Stimulated activated CD4-positive, alpha-beta T cell treated with anti-CD3 and anti-CD28 coated beads, Interleukin-15, amount 100 ng/mL, for 48 hours (primary cell): ENCODE measurements around the gene OMP.

Experiments
- DNase-seq, 2 donors: peaks; one replicate each; pipeline ENCODE4 v3.0.0-alpha.2; 2020; ENCODE audit warnings: low read depth in 2 of 2

The OMP gene

DNA sequence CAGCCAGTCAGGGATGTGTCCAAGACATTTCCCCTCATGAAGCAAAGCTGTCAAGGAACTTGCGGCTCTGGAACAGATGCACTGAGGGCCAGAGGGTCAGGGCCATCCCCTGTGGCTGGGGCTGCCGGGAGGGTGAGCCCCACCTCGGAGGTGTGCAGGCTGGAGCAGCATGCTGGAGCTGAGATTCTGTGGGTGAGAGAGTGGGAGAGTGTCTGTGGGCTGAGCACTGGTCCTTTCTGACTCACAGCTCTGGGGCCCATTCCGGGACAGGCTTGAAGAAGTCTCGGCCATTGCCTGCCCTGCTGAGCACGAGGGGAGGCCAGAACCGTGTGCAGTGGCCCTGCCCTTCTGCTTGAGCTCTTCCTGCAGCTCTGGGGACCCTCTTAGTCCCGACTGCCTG lies 2.1 kb downstream of the OMP start:
- DNase-seq, result no peak

DNA sequence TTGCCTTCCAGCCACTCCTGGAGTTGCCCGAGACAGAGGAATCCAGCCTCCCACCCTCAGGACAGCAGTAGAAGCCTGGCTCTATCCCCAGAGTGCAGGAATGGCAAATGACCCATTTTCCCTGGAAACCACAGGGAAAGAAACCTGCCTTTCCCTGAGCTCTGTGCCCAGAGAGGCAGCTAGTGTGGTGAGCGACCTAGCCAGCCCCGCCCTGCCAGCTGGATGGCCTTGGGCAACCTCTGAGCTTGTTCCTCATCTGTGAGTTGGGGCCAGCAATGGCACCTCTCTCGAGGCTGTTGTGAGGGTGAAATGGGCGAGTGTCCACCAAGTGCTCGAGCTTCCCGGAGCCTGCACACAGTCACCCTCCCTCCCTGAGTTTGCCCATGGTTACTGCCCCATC lies 3.7 kb downstream of the OMP start:
- no peak for DNase-seq

- no peak for DNase-seq
Measured at GRCh38 chr11:77106759-77107158, 4.1 kb downstream of the OMP start.

DNA sequence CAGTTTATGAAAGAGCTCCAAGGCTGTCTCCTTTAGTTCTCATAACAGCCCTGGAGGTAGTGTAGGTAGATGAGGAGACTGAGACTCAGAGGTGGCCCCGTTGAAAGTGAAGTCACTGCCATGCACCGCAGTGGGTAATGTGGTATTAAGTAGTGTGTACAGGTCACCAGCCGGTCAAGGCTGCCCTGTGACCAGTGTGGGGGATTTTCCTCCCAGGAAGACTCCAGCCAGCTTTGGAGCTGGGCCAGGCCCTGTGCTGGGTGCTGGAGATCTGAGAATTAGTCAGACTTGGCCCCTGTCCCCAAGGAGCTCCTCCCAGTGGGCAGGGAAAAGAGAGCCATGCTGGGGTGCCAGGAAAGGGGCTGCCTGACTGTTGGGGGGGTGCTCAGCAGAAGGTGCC lies 5.3 kb downstream of the OMP start:
- no peak for DNase-seq

GRCh38 chr11:77108436-77108835 lies 5.8 kb downstream of the OMP start:
- DNase-seq, result no peak

GRCh38 chr11:77109236-77110019 lies 6.8 kb downstream of the OMP start:
- DNase-seq, result no peak

DNA sequence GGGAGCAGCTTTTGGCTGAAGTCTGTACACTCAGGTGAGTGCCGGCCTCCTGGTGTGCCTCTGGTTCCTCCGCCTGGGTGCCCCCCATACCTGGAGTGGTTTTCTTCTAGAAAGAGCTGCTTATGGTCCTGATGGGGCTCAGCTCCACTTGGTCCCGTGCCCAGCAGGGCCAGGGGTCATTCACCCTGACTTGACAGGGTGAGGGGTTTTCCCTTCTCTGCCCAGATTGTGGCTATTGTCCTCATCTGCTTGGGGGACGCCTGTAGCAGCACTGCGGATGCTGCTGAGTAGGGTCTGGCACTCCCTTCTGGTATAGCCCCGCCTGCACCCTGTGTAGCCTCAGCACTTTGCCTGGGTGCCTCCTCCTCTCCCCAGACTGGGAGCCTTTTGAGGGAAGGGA lies 8.2 kb downstream of the OMP start:
- no peak for DNase-seq

GRCh38 chr11:77111277-77111676 lies 8.6 kb downstream of the OMP start:
- DNase-seq, result no peak

DNA sequence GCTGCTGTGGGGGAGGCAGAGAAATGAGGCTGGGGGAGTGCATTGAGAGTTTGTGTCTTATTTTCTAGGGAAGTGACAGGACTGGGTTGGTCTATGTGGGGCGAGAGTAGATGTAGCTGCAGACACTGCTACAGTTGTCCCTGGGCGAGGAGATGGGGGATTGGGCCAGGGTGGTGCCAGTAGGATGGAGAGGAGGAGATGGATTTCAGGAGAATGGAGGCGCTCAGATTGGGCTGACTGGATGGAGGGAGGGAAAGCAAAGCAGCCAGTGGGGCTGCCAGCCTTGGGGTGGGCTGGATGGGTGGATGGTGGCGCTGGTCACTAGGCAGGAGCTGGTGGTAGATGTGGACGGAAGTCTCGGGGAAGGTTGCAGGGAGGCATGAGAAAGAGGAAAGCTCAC lies 9.3 kb downstream of the OMP start:
- DNase-seq, result no peak

GRCh38 chr11:77112641-77113381 lies 10.2 kb downstream of the OMP start:
- no peak for DNase-seq

GRCh38 chr11:77113382-77114088 lies 10.9 kb downstream of the OMP start:
- DNase-seq, result no peak

- DNase-seq, result no peak
Measured at GRCh38 chr11:77114089-77114463, 11.4 kb downstream of the OMP start.

DNA sequence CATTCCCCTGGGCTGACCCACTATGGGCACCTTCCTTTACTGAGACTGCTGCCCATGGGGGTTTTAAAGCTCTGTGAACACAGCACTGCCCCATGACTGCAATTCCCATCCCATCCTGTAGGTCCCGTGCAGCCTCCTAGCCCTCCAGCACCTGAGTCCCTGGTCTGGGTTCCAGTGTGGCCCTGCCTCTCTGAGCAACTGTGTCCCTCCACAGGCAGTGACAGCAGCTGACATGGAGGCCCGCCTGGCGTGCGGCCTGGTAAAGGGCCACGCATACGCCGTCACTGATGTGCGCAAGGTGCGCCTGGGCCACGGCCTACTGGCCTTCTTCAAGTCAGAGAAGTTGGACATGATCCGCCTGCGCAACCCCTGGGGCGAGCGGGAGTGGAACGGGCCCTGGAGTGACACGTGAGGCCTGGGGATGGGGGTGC lies 12.6 kb downstream of the OMP start:
- no peak for DNase-seq

DNA sequence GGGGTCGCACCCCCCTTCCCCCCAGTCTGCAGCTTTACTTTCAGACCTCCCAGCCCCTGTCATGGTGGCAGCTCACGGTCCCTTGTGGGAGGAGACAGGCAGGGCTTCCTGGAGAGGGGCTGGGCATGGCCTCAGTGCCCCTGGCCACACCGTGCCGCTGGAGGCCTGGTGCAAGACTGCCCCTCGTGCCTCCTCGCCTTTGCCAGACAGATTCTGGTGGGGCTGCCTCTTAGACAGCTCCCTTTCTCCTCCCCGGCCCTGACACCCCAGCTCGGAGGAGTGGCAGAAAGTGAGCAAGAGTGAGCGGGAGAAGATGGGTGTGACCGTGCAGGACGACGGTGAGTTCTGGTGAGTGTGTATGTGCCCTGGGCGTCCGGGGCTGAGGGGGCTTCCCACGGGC lies 13.3 kb downstream of the OMP start:
- no peak for DNase-seq

DNA sequence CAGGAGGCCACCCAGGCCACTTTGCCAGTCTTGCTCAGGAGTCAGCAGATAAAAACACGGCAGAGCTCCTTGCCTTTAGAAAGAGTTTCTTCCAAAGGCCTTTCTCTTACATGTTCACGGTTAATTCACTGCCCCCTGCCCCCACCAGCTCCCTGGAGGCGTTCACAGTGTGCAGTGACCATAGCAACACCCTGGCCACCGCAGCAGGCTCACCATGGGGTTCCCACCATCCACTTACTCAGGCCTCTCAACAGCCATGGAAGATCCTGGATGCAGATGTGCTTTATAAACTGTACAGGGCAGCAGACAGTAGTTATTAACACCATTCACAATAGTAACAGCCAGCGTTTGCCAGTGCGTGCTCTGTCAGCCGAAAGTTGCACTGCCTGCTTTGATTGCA lies 14.9 kb downstream of the OMP start:
- DNase-seq, result no peak

DNA sequence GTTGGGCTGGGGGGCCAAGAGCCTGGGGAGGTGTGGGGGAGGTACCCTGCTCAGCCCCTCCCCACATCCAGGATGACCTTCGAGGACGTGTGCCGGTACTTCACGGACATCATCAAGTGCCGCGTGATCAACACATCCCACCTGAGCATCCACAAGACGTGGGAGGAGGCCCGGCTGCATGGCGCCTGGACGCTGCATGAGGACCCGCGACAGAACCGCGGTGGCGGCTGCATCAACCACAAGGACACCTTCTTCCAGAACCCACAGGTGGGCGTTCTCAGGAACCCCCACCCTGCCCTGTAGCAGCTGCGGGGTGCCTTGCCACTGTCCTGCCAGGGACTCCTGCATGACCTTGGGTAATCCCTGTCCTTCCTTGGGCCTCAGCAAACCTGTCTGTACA lies 15.4 kb downstream of the OMP start:
- no peak for DNase-seq

GRCh38 chr11:77118971-77119370 lies 16.3 kb downstream of the OMP start:
- DNase-seq, result no peak

DNA sequence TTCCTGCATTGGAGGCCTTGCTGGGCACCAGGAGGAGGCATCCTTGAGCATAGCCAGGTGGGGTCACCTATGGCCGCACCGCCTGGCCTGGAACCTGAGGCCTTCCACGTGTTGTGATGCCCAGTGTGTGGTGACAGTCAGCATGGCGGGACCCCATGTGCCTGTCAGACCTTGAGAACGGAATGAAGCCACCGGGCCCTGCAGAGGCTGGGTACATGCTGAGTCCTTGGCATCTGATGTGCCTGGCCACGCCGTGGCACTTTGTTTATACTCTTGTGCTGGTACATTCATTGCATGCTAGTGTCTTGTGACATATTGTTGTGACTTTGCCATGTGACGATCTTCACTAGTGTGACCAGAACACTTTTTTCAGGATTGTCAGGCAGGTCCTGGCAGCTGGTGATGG lies 16.9 kb downstream of the OMP start:
- no peak for DNase-seq

GRCh38 chr11:77120571-77120970 lies 17.9 kb downstream of the OMP start:
- DNase-seq, result no peak

GRCh38 chr11:77121096-77121640 lies 18.5 kb downstream of the OMP start:
- no peak for DNase-seq

DNA sequence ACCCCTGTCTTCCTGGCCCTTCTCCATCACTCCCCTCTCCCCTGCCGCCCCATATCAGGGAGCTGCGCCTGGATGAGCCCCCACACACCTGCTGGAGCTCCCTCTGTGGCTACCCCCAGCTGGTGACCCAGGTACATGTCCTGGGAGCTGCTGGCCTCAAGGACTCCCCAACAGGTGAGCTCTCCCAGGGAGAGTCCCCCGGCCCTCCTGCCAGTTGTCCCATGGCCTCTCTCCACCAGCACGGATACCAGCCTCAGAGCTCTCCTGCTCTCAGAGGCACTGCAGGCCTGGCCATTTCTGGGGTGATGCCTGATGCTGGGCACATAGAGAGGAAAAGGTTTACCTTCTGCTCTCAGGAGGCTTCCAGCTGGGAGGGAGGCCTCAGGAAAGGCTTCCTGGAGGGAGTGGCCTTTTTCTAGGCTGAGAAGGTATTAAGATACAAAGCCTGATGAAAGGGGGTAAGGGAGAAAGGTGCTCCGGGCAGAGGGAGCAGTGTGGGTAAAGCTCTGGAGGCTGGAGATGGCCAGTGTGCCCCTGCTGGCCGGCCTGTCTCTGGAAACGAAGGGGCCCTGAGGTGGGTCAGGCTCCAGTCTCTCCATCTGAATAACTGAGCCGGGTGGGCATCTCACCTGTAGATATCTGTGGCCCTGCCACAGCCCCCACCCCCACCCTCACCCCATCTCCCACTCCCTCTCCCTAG lies 19.4 kb downstream of the OMP start:
- no peak for DNase-seq
